Nephron progenitor cell (in vitro differentiated cells): ENCODE measurements around the gene CSTF2T.

Experiments
- DNase-seq: peaks from one replicate; pipeline ENCODE4 v3.0.0; 2021
- H3K27ac Mint-ChIP-seq: 2 replicates; pipeline ENCODE4 v1.8.0; 2021; ENCODE audit warnings: mild to moderate bottlenecking, moderate library complexity, mixed read lengths
- H3K27me3 Mint-ChIP-seq: 2 replicates; pipeline ENCODE4 v1.8.0; 2021; ENCODE audit warnings: mild to moderate bottlenecking, low read depth, mixed read lengths; ENCODE audit not compliant: poor library complexity
- H3K36me3 Mint-ChIP-seq: 2 replicates; pipeline ENCODE4 v1.8.0; 2021; ENCODE audit warnings: low read depth, mixed read lengths
- H3K4me1 Mint-ChIP-seq: 2 replicates; pipeline ENCODE4 v1.8.0; 2021; ENCODE audit warnings: mixed read lengths
- H3K4me3 Mint-ChIP-seq: 2 replicates; pipeline ENCODE4 v1.8.0; 2021; ENCODE audit warnings: mild to moderate bottlenecking, moderate library complexity, mixed read lengths
- H3K9me3 Mint-ChIP-seq: 2 replicates; pipeline ENCODE4 v1.8.0; 2021; ENCODE audit warnings: mild to moderate bottlenecking, moderate library complexity, mixed read lengths
- TF ChIP-seq, protein P1 (sequence below): fragments of 200-600 bp; sonication (generic); IDR thresholded peaks from 2 replicates; pipeline ENCODE4 v1.5.0; 2021; ENCODE audit warnings: antibody characterized with exemption

The CSTF2T gene, protein sequence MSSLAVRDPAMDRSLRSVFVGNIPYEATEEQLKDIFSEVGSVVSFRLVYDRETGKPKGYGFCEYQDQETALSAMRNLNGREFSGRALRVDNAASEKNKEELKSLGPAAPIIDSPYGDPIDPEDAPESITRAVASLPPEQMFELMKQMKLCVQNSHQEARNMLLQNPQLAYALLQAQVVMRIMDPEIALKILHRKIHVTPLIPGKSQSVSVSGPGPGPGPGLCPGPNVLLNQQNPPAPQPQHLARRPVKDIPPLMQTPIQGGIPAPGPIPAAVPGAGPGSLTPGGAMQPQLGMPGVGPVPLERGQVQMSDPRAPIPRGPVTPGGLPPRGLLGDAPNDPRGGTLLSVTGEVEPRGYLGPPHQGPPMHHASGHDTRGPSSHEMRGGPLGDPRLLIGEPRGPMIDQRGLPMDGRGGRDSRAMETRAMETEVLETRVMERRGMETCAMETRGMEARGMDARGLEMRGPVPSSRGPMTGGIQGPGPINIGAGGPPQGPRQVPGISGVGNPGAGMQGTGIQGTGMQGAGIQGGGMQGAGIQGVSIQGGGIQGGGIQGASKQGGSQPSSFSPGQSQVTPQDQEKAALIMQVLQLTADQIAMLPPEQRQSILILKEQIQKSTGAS

DNA sequence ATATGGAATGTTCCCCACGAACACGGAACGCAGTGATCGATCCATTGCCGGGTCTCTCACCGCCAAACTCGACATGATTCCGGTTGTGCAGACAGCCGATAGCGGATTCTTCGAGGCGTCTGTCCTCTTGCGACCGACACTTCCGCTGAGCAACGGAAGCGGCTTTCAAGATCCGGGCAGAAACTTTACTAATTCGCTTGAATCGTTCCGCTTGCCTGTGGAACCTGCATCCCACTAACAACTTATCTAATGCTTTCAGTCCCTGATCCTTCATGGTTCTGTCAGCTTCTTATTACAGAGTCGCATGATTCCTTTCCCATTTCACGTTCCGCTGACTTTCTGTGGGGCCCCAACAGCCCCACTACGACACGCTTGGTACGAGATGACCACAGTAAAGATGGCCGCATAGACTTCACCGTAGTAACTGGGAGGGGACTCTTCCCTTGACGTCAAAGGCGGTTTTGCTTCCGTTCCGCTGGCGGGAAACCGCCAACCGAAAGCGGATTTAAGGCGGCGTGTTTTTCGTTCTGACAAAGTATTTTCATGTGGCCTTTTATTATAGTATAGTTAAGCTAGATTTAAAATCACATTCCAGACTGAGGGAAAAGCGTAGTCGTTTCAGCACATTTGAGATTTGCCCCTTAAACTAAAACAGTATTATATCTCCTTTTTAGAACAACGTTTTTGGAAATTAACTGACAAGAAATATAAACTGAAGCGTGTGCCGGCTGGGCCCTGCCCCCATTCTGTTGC lies at the start of gene CSTF2T:
CSTF2T (minus strand) TSS at position 121 of the 753 bp plus-strand sequence; CDS start at position 75, 46 bp downstream.
- TF ChIP-seq, protein P1, sequence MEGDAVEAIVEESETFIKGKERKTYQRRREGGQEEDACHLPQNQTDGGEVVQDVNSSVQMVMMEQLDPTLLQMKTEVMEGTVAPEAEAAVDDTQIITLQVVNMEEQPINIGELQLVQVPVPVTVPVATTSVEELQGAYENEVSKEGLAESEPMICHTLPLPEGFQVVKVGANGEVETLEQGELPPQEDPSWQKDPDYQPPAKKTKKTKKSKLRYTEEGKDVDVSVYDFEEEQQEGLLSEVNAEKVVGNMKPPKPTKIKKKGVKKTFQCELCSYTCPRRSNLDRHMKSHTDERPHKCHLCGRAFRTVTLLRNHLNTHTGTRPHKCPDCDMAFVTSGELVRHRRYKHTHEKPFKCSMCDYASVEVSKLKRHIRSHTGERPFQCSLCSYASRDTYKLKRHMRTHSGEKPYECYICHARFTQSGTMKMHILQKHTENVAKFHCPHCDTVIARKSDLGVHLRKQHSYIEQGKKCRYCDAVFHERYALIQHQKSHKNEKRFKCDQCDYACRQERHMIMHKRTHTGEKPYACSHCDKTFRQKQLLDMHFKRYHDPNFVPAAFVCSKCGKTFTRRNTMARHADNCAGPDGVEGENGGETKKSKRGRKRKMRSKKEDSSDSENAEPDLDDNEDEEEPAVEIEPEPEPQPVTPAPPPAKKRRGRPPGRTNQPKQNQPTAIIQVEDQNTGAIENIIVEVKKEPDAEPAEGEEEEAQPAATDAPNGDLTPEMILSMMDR: no peak
- H3K4me3 Mint-ChIP-seq: peak within 1 kb of the TSS; percentile 100
- H3K27me3 Mint-ChIP-seq: no peaks in the 10 kb centered on the region
- peak; percentile 81 for DNase-seq
- peaks cover 52% of the 10 kb centered on the region for H3K4me1 Mint-ChIP-seq
- peak within 1 kb of the TSS; percentile 100 for H3K27ac Mint-ChIP-seq
- peaks cover 26% of the 10 kb centered on the region for H3K36me3 Mint-ChIP-seq
- no peaks in the 10 kb centered on the region for H3K9me3 Mint-ChIP-seq

DNA sequence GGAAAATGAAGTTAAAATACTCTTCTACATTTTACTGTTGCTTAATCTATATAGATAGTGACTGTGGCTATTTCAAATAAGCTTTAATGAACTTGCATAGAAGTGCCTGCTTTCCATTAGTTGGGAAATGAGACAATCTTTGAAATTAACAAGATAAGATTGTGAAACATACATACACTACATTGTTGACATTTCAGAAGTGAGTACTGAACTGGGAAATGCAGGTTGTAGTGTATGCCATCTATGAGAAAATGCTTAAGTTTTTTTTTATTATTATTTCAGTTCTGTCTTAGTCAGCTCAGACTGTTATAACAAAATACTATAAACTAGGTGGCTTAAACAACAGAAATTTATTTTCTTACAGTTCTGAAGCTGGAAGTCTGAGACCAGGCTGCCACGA lies 49.6 kb upstream of the CSTF2T start:
- no peak for DNase-seq
- Mint-ChIP-seq H3K27ac (no peak overlapping the region), H3K4me1 (peaks cover 15% of the 10 kb centered on the region), H3K36me3 (no peaks in the 10 kb centered on the region), H3K4me3 (no peak overlapping the region), H3K9me3 (no peaks in the 10 kb centered on the region), H3K27me3 (no peaks in the 10 kb centered on the region)
- TF ChIP-seq, protein P1: no peak

DNA sequence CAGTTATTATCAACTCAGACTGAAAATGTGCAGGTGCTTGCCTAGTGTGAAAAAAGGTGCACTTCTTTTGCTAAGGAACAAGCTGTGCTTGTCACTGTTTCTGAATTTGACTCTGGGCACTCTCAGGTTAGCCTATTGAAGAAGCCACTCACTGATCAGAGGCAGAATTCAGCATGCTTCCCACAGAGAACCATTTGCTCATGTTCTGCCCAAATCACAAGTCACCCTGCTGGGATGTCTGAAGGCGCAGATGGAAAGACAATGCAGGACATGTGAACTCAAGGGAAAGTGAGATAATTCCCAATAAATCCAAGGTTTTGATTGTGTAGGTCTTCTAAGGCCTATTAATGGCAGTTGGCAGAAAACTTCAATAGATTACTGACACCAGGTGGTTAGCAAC lies 47.8 kb upstream of the CSTF2T start:
- H3K27ac Mint-ChIP-seq: peak overlapping the region; percentile 26
- H3K36me3 Mint-ChIP-seq: no peaks in the 10 kb centered on the region
- DNase-seq: no peak
- H3K4me3 Mint-ChIP-seq: no peak overlapping the region
- peaks cover 21% of the 10 kb centered on the region for H3K4me1 Mint-ChIP-seq
- no peaks in the 10 kb centered on the region for H3K9me3 Mint-ChIP-seq
- H3K27me3 Mint-ChIP-seq: no peaks in the 10 kb centered on the region
- TF ChIP-seq, protein P1: no peak

DNA sequence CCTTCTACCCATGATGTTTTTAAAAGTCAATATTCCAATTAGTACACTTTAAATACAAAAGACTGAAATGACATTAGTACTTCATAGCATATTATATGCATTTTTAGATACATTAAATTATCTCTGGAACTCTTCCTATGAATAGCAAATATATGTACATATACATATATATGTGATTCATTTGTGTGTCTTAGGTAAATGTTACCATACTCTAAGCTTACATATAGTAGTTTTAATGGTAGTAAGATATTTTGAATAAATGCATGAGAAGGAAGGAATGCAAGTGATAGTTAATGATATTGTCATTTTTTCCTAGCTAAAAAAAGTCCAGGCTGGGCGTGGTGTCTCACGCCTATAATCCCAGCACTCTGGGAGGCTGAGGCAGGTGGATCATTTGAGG lies 46.0 kb upstream of the CSTF2T start:
- no peak for DNase-seq
- Mint-ChIP-seq H3K27me3 (no peaks in the 10 kb centered on the region), H3K4me3 (no peak overlapping the region), H3K4me1 (peaks cover 17% of the 10 kb centered on the region), H3K9me3 (no peaks in the 10 kb centered on the region), H3K27ac (no peak overlapping the region), H3K36me3 (no peaks in the 10 kb centered on the region)
- TF ChIP-seq, protein P1: no peak

DNA sequence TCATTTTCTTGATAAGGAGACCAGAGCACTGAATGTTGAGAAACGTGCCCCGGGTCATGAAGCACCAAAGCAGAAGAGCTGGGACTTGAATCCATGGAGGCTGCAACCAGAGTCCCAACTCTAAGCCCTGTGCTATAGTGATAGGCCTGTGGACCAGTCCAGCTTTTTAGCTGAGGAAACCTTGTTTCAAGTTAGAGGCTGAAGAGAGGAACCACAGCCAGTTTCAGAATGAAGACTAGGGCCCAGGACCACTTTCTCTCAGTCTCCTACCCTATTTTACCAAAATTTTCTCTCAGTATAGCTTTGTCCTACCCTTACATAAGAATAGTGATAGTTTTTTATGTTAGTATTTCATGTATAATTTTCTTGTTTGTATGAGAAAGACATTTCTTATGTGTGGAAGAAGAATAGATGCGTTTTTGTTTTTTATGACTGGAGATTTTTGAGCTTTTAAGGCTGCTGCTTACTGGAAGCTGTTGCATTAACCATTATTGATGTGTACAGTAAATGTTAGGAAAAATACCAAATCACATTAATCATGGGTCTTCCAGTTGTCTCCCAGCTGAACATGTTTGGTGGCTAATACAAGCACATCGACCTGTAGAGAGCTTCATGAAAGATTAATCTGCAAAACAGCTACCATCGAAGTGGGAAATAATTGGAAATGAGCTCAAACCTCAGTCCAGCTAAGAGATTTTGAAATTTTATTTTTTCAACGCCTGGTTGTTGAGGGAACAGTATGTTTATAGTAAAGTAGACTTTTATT lies 45.0 kb upstream of the CSTF2T start:
- H3K9me3 Mint-ChIP-seq: no peaks in the 10 kb centered on the region
- no peaks in the 10 kb centered on the region for H3K36me3 Mint-ChIP-seq
- H3K4me3 Mint-ChIP-seq: no peak overlapping the region
- no peak for DNase-seq
- TF ChIP-seq, protein P1: no peak
- H3K27me3 Mint-ChIP-seq: no peaks in the 10 kb centered on the region
- peaks cover 17% of the 10 kb centered on the region for H3K4me1 Mint-ChIP-seq
- no peak overlapping the region for H3K27ac Mint-ChIP-seq
